GM21576 (cell line): Measurements from ENCODE around the gene NEIL3.

Source experiments
- ATAC-seq: cut with Tn5 transposase; IDR thresholded peaks from one replicate; pipeline ENCODE4 v1.9.1; 2021; ENCODE audit warnings: mild to moderate bottlenecking, moderate library complexity; ENCODE audit not compliant: unreplicated experiment

The NEIL3 gene

GRCh38 chr4:177404986-177405385 lies 95.3 kb downstream of the NEIL3 start:
- ATAC-seq = no peak

DNA sequence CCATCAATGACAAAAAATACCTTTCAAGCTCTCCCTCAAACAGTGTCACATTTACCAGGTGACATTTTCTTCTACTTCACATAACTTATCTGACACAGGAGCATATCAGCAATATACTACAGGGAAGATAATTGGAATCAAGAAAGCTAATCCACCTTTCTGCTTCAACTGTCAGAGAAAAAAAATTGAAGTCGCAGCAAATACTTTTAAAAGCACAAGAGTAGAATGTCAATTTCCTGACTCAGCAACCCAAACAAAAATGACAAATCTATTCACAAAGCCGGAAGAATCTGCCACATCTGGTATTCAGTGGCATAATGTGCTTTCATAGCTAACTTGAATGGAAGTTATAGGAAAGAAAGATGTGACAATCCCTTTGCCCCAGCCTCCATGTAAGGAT lies 95.8 kb downstream of the NEIL3 start:
- no peak for ATAC-seq

DNA sequence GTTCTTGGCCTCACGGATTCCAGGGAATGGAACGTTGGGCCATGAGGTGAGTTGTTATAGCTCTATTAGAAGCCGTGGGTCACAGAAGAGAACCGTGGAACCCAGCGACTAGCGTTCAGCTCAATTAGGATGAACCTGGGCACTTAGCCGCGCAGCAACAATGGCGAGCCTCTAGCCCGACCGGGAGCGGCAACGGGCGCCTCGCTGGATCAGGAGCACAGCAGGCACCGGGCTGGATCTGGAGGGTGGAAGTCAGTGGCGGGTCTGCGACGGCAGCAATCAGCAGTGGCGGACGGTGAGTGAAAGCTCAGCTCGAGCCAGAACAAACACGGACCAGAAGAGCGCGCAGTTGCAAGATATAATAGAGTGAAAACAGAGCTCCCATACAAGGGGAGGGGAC lies 98.3 kb downstream of the NEIL3 start:
- ATAC-seq = no peak

GRCh38 chr4:177410566-177410965 lies 100.9 kb downstream of the NEIL3 start:
- ATAC-seq = no peak

DNA sequence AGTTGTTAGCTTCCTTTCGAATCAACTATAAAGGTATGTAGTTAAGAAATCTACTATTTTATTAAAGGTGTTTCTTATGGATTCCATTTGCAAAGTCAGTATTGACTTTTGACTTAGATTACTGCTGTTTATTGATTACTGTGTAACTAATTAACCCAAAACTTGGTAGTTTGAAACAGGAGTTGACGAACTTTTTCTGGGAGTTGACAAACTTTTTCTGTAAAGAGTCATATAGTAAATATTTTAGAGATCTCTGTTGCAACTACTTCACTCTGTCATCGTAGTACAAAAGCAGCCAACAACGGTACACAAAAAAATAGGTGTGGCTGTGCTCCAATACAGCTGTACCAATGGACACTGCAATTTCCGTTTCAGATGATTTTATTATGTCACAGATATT lies 102.3 kb downstream of the NEIL3 start:
- no peak for ATAC-seq
